H1 (cell line): ENCODE results near the gene CIBAR2. TPM values are rescaled to one million over a fixed set of nuclear protein-coding genes. Genes with fewer than 3 reads are reported as not detected.

Experiments used
- CTCF ChIA-PET: fragments of 300-600 bp; sonication (Branson Sonifier 250); formaldehyde crosslinking; loops from one replicate; lab custom pipeline; 2021; ENCODE audit not compliant: partially characterized antibody; lab: Charles Lee
- POLR2A ChIA-PET: fragments of 300-600 bp; sonication (Branson Sonifier 250); formaldehyde crosslinking; loops from one replicate; lab custom pipeline; 2021; ENCODE audit warnings: inconsistent platforms; ENCODE audit not compliant: partially characterized antibody; lab: Charles Lee
- DNase-seq, 2 experiments: peaks; one replicate each; pipeline versions ENCODE4 v3.0.0 to v3.0.0-alpha.2; 2010 to 2022; ENCODE audit warnings: low spot score in 2 of 2, low read depth in 1 of 2, mixed read lengths in 1 of 2
- FAIRE-seq: peaks from 2 replicates; lab custom pipeline; 2011; peaks lifted over from hg19 to GRCh38; lab: Jason Lieb, UNC
- H2AFZ ChIP-seq: 2 replicates; pipeline ENCODE4 v1.8.1; 2012; ENCODE audit warnings: low read length, inconsistent platforms
- H2AK5ac ChIP-seq: 2 replicates; pipeline ENCODE4 v1.6.1; 2013; ENCODE audit warnings: low read depth, low read length
- H2BK120ac ChIP-seq: replicated peaks from 2 replicates; pipeline ENCODE3; 2013; ENCODE audit warnings: low read depth, low read length, inconsistent platforms
- H2BK12ac ChIP-seq: 2 replicates; pipeline ENCODE4 v1.6.1; 2013; ENCODE audit warnings: low read depth, low read length
- H2BK15ac ChIP-seq: 2 replicates; pipeline ENCODE4 v1.6.1; 2013; ENCODE audit warnings: low read length
- H2BK20ac ChIP-seq: 2 replicates; pipeline ENCODE4 v1.6.1; 2013; ENCODE audit warnings: low read length
- H2BK5ac ChIP-seq: 2 replicates; pipeline ENCODE4 v1.6.1; 2013; ENCODE audit warnings: low read depth, low read length
- H3K14ac ChIP-seq: 2 replicates; pipeline ENCODE4 v1.6.1; 2013; ENCODE audit warnings: inconsistent platforms; ENCODE audit not compliant: insufficient read length
- H3K18ac ChIP-seq: 2 replicates; pipeline ENCODE4 v1.6.1; 2013; ENCODE audit warnings: low read length; ENCODE audit errors: extremely low read depth
- H3K23ac ChIP-seq: 2 replicates; pipeline ENCODE4 v1.6.1; 2013; ENCODE audit warnings: inconsistent platforms; ENCODE audit not compliant: insufficient read length
- H3K23me2 ChIP-seq: 2 replicates; pipeline ENCODE4 v1.6.1; 2013; ENCODE audit warnings: low read depth, low read length
- H3K27ac ChIP-seq: 2 replicates; pipeline ENCODE4 v1.6.1; 2011; ENCODE audit warnings: low read depth, low read length, inconsistent platforms
- H3K27me3 ChIP-seq, 4 experiments: replicated peaks in 1 of 4; 1 replicate in 1 of 4; 2 replicates in 3 of 4; pipeline versions ENCODE4 v1.6.1 to v1.8.1; 2011 to 2013; ENCODE audit warnings: low read length in 3 of 4, mild to moderate bottlenecking in 3 of 4, inconsistent platforms in 2 of 4, mixed read lengths in 2 of 4, moderate library complexity in 1 of 4; ENCODE audit not compliant: control insufficient read depth in 3 of 4, insufficient read depth in 3 of 4; ENCODE audit errors: extremely low read depth in 1 of 4
- H3K36me3 ChIP-seq, 4 experiments: 2 replicates each; pipeline versions ENCODE4 v1.6.1 to v1.8.1; 2011 to 2013; ENCODE audit warnings: mild to moderate bottlenecking in 4 of 4, low read length in 3 of 4, moderate library complexity in 2 of 4, control low read depth in 1 of 4, inconsistent platforms in 1 of 4; ENCODE audit not compliant: insufficient read depth in 4 of 4, control insufficient read depth in 2 of 4
- H3K4ac ChIP-seq: replicated peaks from 2 replicates; pipeline ENCODE3; 2013; ENCODE audit warnings: low read length, low read depth, mixed read lengths, inconsistent platforms; ENCODE audit not compliant: insufficient read length
- H3K4me1 ChIP-seq, 4 experiments: replicated peaks in 1 of 4; 1 replicate in 1 of 4; 2 replicates in 3 of 4; pipeline versions ENCODE4 v1.6.1 to v1.8.1; 2011 to 2013; ENCODE audit warnings: low read length in 3 of 4, inconsistent platforms in 2 of 4, mixed read lengths in 1 of 4; ENCODE audit not compliant: insufficient read depth in 4 of 4, control insufficient read depth in 3 of 4
- H3K4me2 ChIP-seq, 2 experiments: 2 replicates each; pipeline versions ENCODE4 v1.6.1 to v1.8.1; 2011 to 2013; ENCODE audit warnings: low read depth in 2 of 2, low read length in 2 of 2, control low read depth in 1 of 2, inconsistent platforms in 1 of 2, mild to moderate bottlenecking in 1 of 2; ENCODE audit not compliant: insufficient read depth in 1 of 2
- H3K4me3 ChIP-seq, 4 experiments: fragments of 200-600, 300-600 bp in 1 of 4; sonication (generic), shearing (Covaris generic), sonication (Bioruptor Twin) in 1 of 4; 2 replicates each; pipeline versions ENCODE4 v1.5.1 to v1.8.1; 2011 to 2016; ENCODE audit warnings: low read length in 4 of 4, low read depth in 3 of 4, control low read depth in 2 of 4, inconsistent platforms in 2 of 4, mild to moderate bottlenecking in 2 of 4, mixed read lengths in 1 of 4, moderate library complexity in 1 of 4; ENCODE audit not compliant: insufficient read depth in 2 of 4; ENCODE audit errors: extremely low read depth in 1 of 4
- H3K56ac ChIP-seq: replicated peaks from 2 replicates; pipeline ENCODE3; 2013; ENCODE audit warnings: low read depth, mild to moderate bottlenecking, mixed read lengths, low read length, inconsistent platforms; ENCODE audit not compliant: insufficient read length
- H3K79me1 ChIP-seq: 2 replicates; pipeline ENCODE4 v1.6.1; 2013; ENCODE audit warnings: low read depth, low read length, control low read depth
- H3K79me2 ChIP-seq, 2 experiments: 2 replicates each; pipeline versions ENCODE4 v1.6.1 to v1.8.1; 2012 to 2013; ENCODE audit warnings: low read length in 2 of 2, mild to moderate bottlenecking in 2 of 2, inconsistent platforms in 1 of 2; ENCODE audit not compliant: insufficient read depth in 2 of 2, control insufficient read depth in 1 of 2
- H3K9ac ChIP-seq, 4 experiments: replicated peaks in 1 of 4; 1 replicate in 1 of 4; 2 replicates in 3 of 4; pipeline versions ENCODE4 v1.6.1 to v1.8.1; 2011 to 2013; ENCODE audit warnings: low read depth in 3 of 4, low read length in 3 of 4, control low read depth in 2 of 4, mild to moderate bottlenecking in 2 of 4, moderate library complexity in 2 of 4, inconsistent platforms in 1 of 4; ENCODE audit errors: extremely low read depth in 1 of 4
- H3K9me3 ChIP-seq, 2 experiments: 2 replicates each; pipeline versions ENCODE4 v1.6.1 to v1.8.1; 2012 to 2013; ENCODE audit warnings: mild to moderate bottlenecking in 2 of 2, moderate library complexity in 2 of 2, control low read depth in 1 of 2, inconsistent platforms in 1 of 2, low read depth in 1 of 2, low read length in 1 of 2, mixed read lengths in 1 of 2; ENCODE audit not compliant: insufficient read depth in 2 of 2
- H4K20me1 ChIP-seq, 2 experiments: replicated peaks in 1 of 2; 2 replicates each; pipeline versions ENCODE3 to v1.8.1; 2011 to 2013; ENCODE audit warnings: inconsistent platforms in 2 of 2, low read length in 2 of 2, mild to moderate bottlenecking in 1 of 2; ENCODE audit not compliant: insufficient read depth in 2 of 2, control insufficient read depth in 1 of 2
- H4K5ac ChIP-seq: 2 replicates; pipeline ENCODE4 v1.6.1; 2013; ENCODE audit warnings: low read length, low read depth, mixed read lengths, inconsistent platforms; ENCODE audit not compliant: insufficient read length
- H4K8ac ChIP-seq: 2 replicates; pipeline ENCODE4 v1.8.0; 2013; ENCODE audit warnings: mild to moderate bottlenecking, moderate library complexity, low read length, inconsistent platforms; ENCODE audit not compliant: insufficient read depth; ENCODE audit errors: extremely low read depth
- H4K91ac ChIP-seq: replicated peaks from 2 replicates; pipeline ENCODE3; 2013; ENCODE audit warnings: low read length, mixed read lengths, inconsistent platforms; ENCODE audit not compliant: insufficient read length
- EZH2 ChIP-seq: fragments of 200-600 bp; sonication (generic); IDR thresholded peaks from 2 replicates; pipeline ENCODE4 v1.7.1; 2012; ENCODE audit warnings: low read depth, mild to moderate bottlenecking, moderate library complexity, low read length, inconsistent platforms; ENCODE audit not compliant: severe bottlenecking
- KDM1A ChIP-seq: fragments of 200-600, 300-600 bp; sonication (generic); IDR thresholded peaks from 2 replicates; pipeline ENCODE4 v1.7.1; 2016; ENCODE audit warnings: mild to moderate bottlenecking, low read length, borderline replicate concordance
- KDM4A ChIP-seq: IDR thresholded peaks from one replicate; pipeline ENCODE4 v1.7.1; 2012; ENCODE audit warnings: low read depth, mild to moderate bottlenecking, moderate library complexity, low read length, inconsistent platforms; ENCODE audit not compliant: severe bottlenecking
- KDM5A ChIP-seq: fragments of 200-600 bp; IDR thresholded peaks from 2 replicates; pipeline ENCODE4 v1.7.1; 2012; ENCODE audit warnings: mild to moderate bottlenecking, low read length, inconsistent platforms, mixed read lengths
- SAP30 ChIP-seq: fragments of 300-600 bp; sonication (generic); IDR thresholded peaks from 2 replicates; pipeline ENCODE4 v1.7.1; 2012; ENCODE audit warnings: low read length, moderate library complexity, mild to moderate bottlenecking, inconsistent platforms; ENCODE audit not compliant: insufficient read depth, insufficient replicate concordance
- USF2 ChIP-seq: IDR thresholded peaks from 2 replicates; pipeline ENCODE4 v1.6.1; 2011; ENCODE audit warnings: low read length, improper control_type of control experiment
- WGBS, 2 experiments: shearing (Covaris generic) in 1 of 2; methylation state at CpG; one replicate each; pipeline versions ENCODE4 v1.1.6 to v1.1.7; 2013 to 2015; ENCODE audit warnings: low lambda C conversion rate in 2 of 2, mixed read lengths in 2 of 2, inconsistent platforms in 1 of 2, low coverage in 1 of 2, missing lambda C conversion rate in 1 of 2; ENCODE audit not compliant: insufficient replicate concordance in 2 of 2, insufficient coverage in 1 of 2, insufficient read length in 1 of 2; ENCODE audit errors: extremely low coverage in 1 of 2, missing lambda C conversion rate in 1 of 2; 5-methylcytosine and 5-hydroxymethylcytosine counted together
- polyA plus RNA-seq, 7 experiments: library from polyadenylated mRNA; depleted of rRNA in 3 of 7; stranded (reverse) in 5 of 7; unstranded in 2 of 7; fragments of >200 nt in 5 of 7; fragments of 200-250 nt in 2 of 7; gene quantifications; 1 replicate in 5 of 7; 2 replicates in 1 of 7; 4 replicates in 1 of 7; pipeline versions ENCODE4 v1.2.1 to v1.2.3, GENCODE V29; 2011 to 2013; ENCODE audit warnings: missing spikeins in 2 of 7, mixed read lengths in 2 of 7
- total RNA-seq: library from RNA; stranded (reverse); fragmentation: NEBNext Ultra II Directional; extraction: Animal tissue kit (Norgen Biotek cat#: 25700); gene quantifications from 2 replicates; pipeline ENCODE4 v1.2.1, GENCODE V29; 2021

Gene CIBAR2
- total and polyA plus RNA-seq, 2 of the 8 experiments (the other 6 are each of a cell fraction or from before 2014, with no cell fraction given) = 0.18 TPM; not detected in 1

GRCh38 chr16:85087899-85088569 lies 24.2 kb downstream of the CIBAR2 start:
- no peak overlapping the region for H3K4me3 ChIP-seq
- H2BK15ac ChIP-seq = no peak overlapping the region
- no peak overlapping the region for H2AFZ ChIP-seq
- peaks cover 5 to 7% (median 6%) of the 10 kb centered on the region in 4 experiments for H3K4me1 ChIP-seq
- H3K4me2 ChIP-seq = no peak overlapping the region
- no peak overlapping the region for H2AK5ac ChIP-seq
- no peak overlapping the region for H3K27ac ChIP-seq
- no peak overlapping the region for H2BK20ac ChIP-seq
- H2BK5ac ChIP-seq = 0 out of 2 replicates have a peak overlapping the region, but pooled peaks have one; percentile 39
- no peak for FAIRE-seq
- H3K14ac ChIP-seq = no peak overlapping the region
- no peak overlapping the region for H3K23ac ChIP-seq
- no peak overlapping the region for H3K9ac ChIP-seq
- H4K8ac ChIP-seq = no peak overlapping the region
- 91% methylated on average over 17 of the region's 21 CpGs; no CpG with 5 or more reads in 1 of the 2 experiments for WGBS, 2 experiments
- no peak for DNase-seq
- H3K79me2 ChIP-seq = no peaks in the 10 kb centered on the region
- H2BK12ac ChIP-seq = no peak overlapping the region; the same call in 1 of the 2 replicates
- peaks cover 0 to 2% of the 10 kb centered on the region in 2 experiments for H4K20me1 ChIP-seq
- no peak overlapping the region for H3K18ac ChIP-seq
- no peaks in the 10 kb centered on the region for H3K36me3 ChIP-seq
- H3K56ac ChIP-seq = no peak overlapping the region
- no peak overlapping the region for H2BK120ac ChIP-seq
- peaks cover 2% of the 10 kb centered on the region; the same call in 1 of the 2 replicates for H3K23me2 ChIP-seq
- no peak for TF ChIP-seq EZH2
- TF ChIP-seq KDM5A = no peak
- no peak for TF ChIP-seq SAP30
- no peak for TF ChIP-seq KDM4A
- TF ChIP-seq KDM1A = no peak
- no peak for TF ChIP-seq USF2
- H3K4ac ChIP-seq = no peak overlapping the region
- CTCF ChIA-PET = interaction anchor here (0.6 to 4.4 kb wide), 16 partner anchors 8 to 1023 kb away, joined by 3 to 29 read pairs (median 4); partner anchors contain the start of gene KIAA0513
- POLR2A ChIA-PET = no interaction called here
- no peak overlapping the region for H4K91ac ChIP-seq
- H4K5ac ChIP-seq = no peak overlapping the region
- H3K79me1 ChIP-seq = no peaks in the 10 kb centered on the region
- peaks cover 8 to 26% (median 20%) of the 10 kb centered on the region in 4 experiments for H3K27me3 ChIP-seq
- no peaks in the 10 kb centered on the region for H3K9me3 ChIP-seq
